H1 (cell line): ENCODE data around the gene ASAP2. TPM values are rescaled to one million over a fixed set of nuclear protein-coding genes. Genes with fewer than 3 reads are reported as not detected.

Experiments used
- CTCF ChIA-PET: fragments of 300-600 bp; sonication (Branson Sonifier 250); formaldehyde crosslinking; loops from one replicate; lab custom pipeline; 2021; ENCODE audit not compliant: partially characterized antibody; lab: Charles Lee
- POLR2A ChIA-PET: fragments of 300-600 bp; sonication (Branson Sonifier 250); formaldehyde crosslinking; loops from one replicate; lab custom pipeline; 2021; ENCODE audit warnings: inconsistent platforms; ENCODE audit not compliant: partially characterized antibody; lab: Charles Lee
- DNase-seq, 2 experiments: peaks; one replicate each; pipeline versions ENCODE4 v3.0.0 to v3.0.0-alpha.2; 2010 to 2022; ENCODE audit warnings: low spot score in 2 of 2, low read depth in 1 of 2, mixed read lengths in 1 of 2
- FAIRE-seq: peaks from 2 replicates; lab custom pipeline; 2011; peaks lifted over from hg19 to GRCh38; lab: Jason Lieb, UNC
- H2AFZ ChIP-seq: 2 replicates; pipeline ENCODE4 v1.8.1; 2012; ENCODE audit warnings: low read length, inconsistent platforms
- H2AK5ac ChIP-seq: 2 replicates; pipeline ENCODE4 v1.6.1; 2013; ENCODE audit warnings: low read depth, low read length
- H2BK120ac ChIP-seq: replicated peaks from 2 replicates; pipeline ENCODE3; 2013; ENCODE audit warnings: low read depth, low read length, inconsistent platforms
- H2BK12ac ChIP-seq: 2 replicates; pipeline ENCODE4 v1.6.1; 2013; ENCODE audit warnings: low read depth, low read length
- H2BK15ac ChIP-seq: 2 replicates; pipeline ENCODE4 v1.6.1; 2013; ENCODE audit warnings: low read length
- H2BK20ac ChIP-seq: 2 replicates; pipeline ENCODE4 v1.6.1; 2013; ENCODE audit warnings: low read length
- H2BK5ac ChIP-seq: 2 replicates; pipeline ENCODE4 v1.6.1; 2013; ENCODE audit warnings: low read depth, low read length
- H3K14ac ChIP-seq: 2 replicates; pipeline ENCODE4 v1.6.1; 2013; ENCODE audit warnings: inconsistent platforms; ENCODE audit not compliant: insufficient read length
- H3K18ac ChIP-seq: 2 replicates; pipeline ENCODE4 v1.6.1; 2013; ENCODE audit warnings: low read length; ENCODE audit errors: extremely low read depth
- H3K23ac ChIP-seq: 2 replicates; pipeline ENCODE4 v1.6.1; 2013; ENCODE audit warnings: inconsistent platforms; ENCODE audit not compliant: insufficient read length
- H3K23me2 ChIP-seq: 2 replicates; pipeline ENCODE4 v1.6.1; 2013; ENCODE audit warnings: low read depth, low read length
- H3K27ac ChIP-seq: 2 replicates; pipeline ENCODE4 v1.6.1; 2011; ENCODE audit warnings: low read depth, low read length, inconsistent platforms
- H3K27me3 ChIP-seq, 4 experiments: replicated peaks in 1 of 4; 1 replicate in 1 of 4; 2 replicates in 3 of 4; pipeline versions ENCODE4 v1.6.1 to v1.8.1; 2011 to 2013; ENCODE audit warnings: low read length in 3 of 4, mild to moderate bottlenecking in 3 of 4, inconsistent platforms in 2 of 4, mixed read lengths in 2 of 4, moderate library complexity in 1 of 4; ENCODE audit not compliant: control insufficient read depth in 3 of 4, insufficient read depth in 3 of 4; ENCODE audit errors: extremely low read depth in 1 of 4
- H3K36me3 ChIP-seq, 4 experiments: 2 replicates each; pipeline versions ENCODE4 v1.6.1 to v1.8.1; 2011 to 2013; ENCODE audit warnings: mild to moderate bottlenecking in 4 of 4, low read length in 3 of 4, moderate library complexity in 2 of 4, control low read depth in 1 of 4, inconsistent platforms in 1 of 4; ENCODE audit not compliant: insufficient read depth in 4 of 4, control insufficient read depth in 2 of 4
- H3K4ac ChIP-seq: replicated peaks from 2 replicates; pipeline ENCODE3; 2013; ENCODE audit warnings: low read length, low read depth, mixed read lengths, inconsistent platforms; ENCODE audit not compliant: insufficient read length
- H3K4me1 ChIP-seq, 4 experiments: replicated peaks in 1 of 4; 1 replicate in 1 of 4; 2 replicates in 3 of 4; pipeline versions ENCODE4 v1.6.1 to v1.8.1; 2011 to 2013; ENCODE audit warnings: low read length in 3 of 4, inconsistent platforms in 2 of 4, mixed read lengths in 1 of 4; ENCODE audit not compliant: insufficient read depth in 4 of 4, control insufficient read depth in 3 of 4
- H3K4me2 ChIP-seq, 2 experiments: 2 replicates each; pipeline versions ENCODE4 v1.6.1 to v1.8.1; 2011 to 2013; ENCODE audit warnings: low read depth in 2 of 2, low read length in 2 of 2, control low read depth in 1 of 2, inconsistent platforms in 1 of 2, mild to moderate bottlenecking in 1 of 2; ENCODE audit not compliant: insufficient read depth in 1 of 2
- H3K4me3 ChIP-seq, 4 experiments: fragments of 200-600, 300-600 bp in 1 of 4; sonication (generic), shearing (Covaris generic), sonication (Bioruptor Twin) in 1 of 4; 2 replicates each; pipeline versions ENCODE4 v1.5.1 to v1.8.1; 2011 to 2016; ENCODE audit warnings: low read length in 4 of 4, low read depth in 3 of 4, control low read depth in 2 of 4, inconsistent platforms in 2 of 4, mild to moderate bottlenecking in 2 of 4, mixed read lengths in 1 of 4, moderate library complexity in 1 of 4; ENCODE audit not compliant: insufficient read depth in 2 of 4; ENCODE audit errors: extremely low read depth in 1 of 4
- H3K56ac ChIP-seq: replicated peaks from 2 replicates; pipeline ENCODE3; 2013; ENCODE audit warnings: low read depth, mild to moderate bottlenecking, mixed read lengths, low read length, inconsistent platforms; ENCODE audit not compliant: insufficient read length
- H3K79me1 ChIP-seq: 2 replicates; pipeline ENCODE4 v1.6.1; 2013; ENCODE audit warnings: low read depth, low read length, control low read depth
- H3K79me2 ChIP-seq, 2 experiments: 2 replicates each; pipeline versions ENCODE4 v1.6.1 to v1.8.1; 2012 to 2013; ENCODE audit warnings: low read length in 2 of 2, mild to moderate bottlenecking in 2 of 2, inconsistent platforms in 1 of 2; ENCODE audit not compliant: insufficient read depth in 2 of 2, control insufficient read depth in 1 of 2
- H3K9ac ChIP-seq, 4 experiments: replicated peaks in 1 of 4; 1 replicate in 1 of 4; 2 replicates in 3 of 4; pipeline versions ENCODE4 v1.6.1 to v1.8.1; 2011 to 2013; ENCODE audit warnings: low read depth in 3 of 4, low read length in 3 of 4, control low read depth in 2 of 4, mild to moderate bottlenecking in 2 of 4, moderate library complexity in 2 of 4, inconsistent platforms in 1 of 4; ENCODE audit errors: extremely low read depth in 1 of 4
- H3K9me3 ChIP-seq, 2 experiments: 2 replicates each; pipeline versions ENCODE4 v1.6.1 to v1.8.1; 2012 to 2013; ENCODE audit warnings: mild to moderate bottlenecking in 2 of 2, moderate library complexity in 2 of 2, control low read depth in 1 of 2, inconsistent platforms in 1 of 2, low read depth in 1 of 2, low read length in 1 of 2, mixed read lengths in 1 of 2; ENCODE audit not compliant: insufficient read depth in 2 of 2
- H4K20me1 ChIP-seq, 2 experiments: replicated peaks in 1 of 2; 2 replicates each; pipeline versions ENCODE3 to v1.8.1; 2011 to 2013; ENCODE audit warnings: inconsistent platforms in 2 of 2, low read length in 2 of 2, mild to moderate bottlenecking in 1 of 2; ENCODE audit not compliant: insufficient read depth in 2 of 2, control insufficient read depth in 1 of 2
- H4K5ac ChIP-seq: 2 replicates; pipeline ENCODE4 v1.6.1; 2013; ENCODE audit warnings: low read length, low read depth, mixed read lengths, inconsistent platforms; ENCODE audit not compliant: insufficient read length
- H4K8ac ChIP-seq: 2 replicates; pipeline ENCODE4 v1.8.0; 2013; ENCODE audit warnings: mild to moderate bottlenecking, moderate library complexity, low read length, inconsistent platforms; ENCODE audit not compliant: insufficient read depth; ENCODE audit errors: extremely low read depth
- H4K91ac ChIP-seq: replicated peaks from 2 replicates; pipeline ENCODE3; 2013; ENCODE audit warnings: low read length, mixed read lengths, inconsistent platforms; ENCODE audit not compliant: insufficient read length
- CREB1 ChIP-seq: IDR thresholded peaks from 2 replicates; pipeline ENCODE4 v1.6.1; 2012; ENCODE audit warnings: inconsistent platforms
- CTBP2 ChIP-seq: IDR thresholded peaks from 2 replicates; pipeline ENCODE4 v1.7.0; 2011; ENCODE audit warnings: borderline replicate concordance, mild to moderate bottlenecking, moderate library complexity, mixed read lengths, low read length; ENCODE audit not compliant: insufficient read depth, insufficient read length
- HDAC2 ChIP-seq, 2 experiments: fragments of 300-600 bp in 1 of 2; sonication (generic) in 1 of 2; IDR thresholded peaks; 2 replicates each; pipeline ENCODE4 v1.6.1; 2011 to 2012; ENCODE audit warnings: low read depth in 2 of 2, low read length in 2 of 2, mild to moderate bottlenecking in 2 of 2, moderate library complexity in 2 of 2, borderline replicate concordance in 1 of 2, inconsistent platforms in 1 of 2
- JUN ChIP-seq: IDR thresholded peaks from 2 replicates; pipeline ENCODE4 v1.6.1; 2011; ENCODE audit warnings: low read depth, mild to moderate bottlenecking, improper control_type of control experiment, low read length
- PHF8 ChIP-seq: fragments of 200-600 bp; sonication (generic); conservative IDR thresholded peaks from 2 replicates; pipeline ENCODE4 v1.7.1; 2012; ENCODE audit warnings: low read depth, mild to moderate bottlenecking, inconsistent platforms, low read length, moderate library complexity
- RBBP5 ChIP-seq: IDR thresholded peaks from 2 replicates; pipeline ENCODE4 v1.7.1; 2012; ENCODE audit warnings: low read depth, mild to moderate bottlenecking, inconsistent platforms, low read length, moderate library complexity, borderline replicate concordance
- TAF7 ChIP-seq: optimal IDR thresholded peaks from 2 replicates; pipeline ENCODE3; 2011; ENCODE audit warnings: low read depth, mild to moderate bottlenecking, inconsistent platforms, low read length, moderate library complexity, borderline replicate concordance
- WGBS, 2 experiments: shearing (Covaris generic) in 1 of 2; methylation state at CpG; one replicate each; pipeline versions ENCODE4 v1.1.6 to v1.1.7; 2013 to 2015; ENCODE audit warnings: low lambda C conversion rate in 2 of 2, mixed read lengths in 2 of 2, inconsistent platforms in 1 of 2, low coverage in 1 of 2, missing lambda C conversion rate in 1 of 2; ENCODE audit not compliant: insufficient replicate concordance in 2 of 2, insufficient coverage in 1 of 2, insufficient read length in 1 of 2; ENCODE audit errors: extremely low coverage in 1 of 2, missing lambda C conversion rate in 1 of 2; 5-methylcytosine and 5-hydroxymethylcytosine counted together
- polyA plus RNA-seq, 7 experiments: library from polyadenylated mRNA; depleted of rRNA in 3 of 7; stranded (reverse) in 5 of 7; unstranded in 2 of 7; fragments of >200 nt in 5 of 7; fragments of 200-250 nt in 2 of 7; gene quantifications; 1 replicate in 5 of 7; 2 replicates in 1 of 7; 4 replicates in 1 of 7; pipeline versions ENCODE4 v1.2.1 to v1.2.3, GENCODE V29; 2011 to 2013; ENCODE audit warnings: missing spikeins in 2 of 7, mixed read lengths in 2 of 7
- total RNA-seq: library from RNA; stranded (reverse); fragmentation: NEBNext Ultra II Directional; extraction: Animal tissue kit (Norgen Biotek cat#: 25700); gene quantifications from 2 replicates; pipeline ENCODE4 v1.2.1, GENCODE V29; 2021
- TF ChIP-seq, protein P1 (sequence below): IDR thresholded peaks from 2 replicates; pipeline ENCODE4 v1.6.1; 2012; ENCODE audit warnings: inconsistent platforms
- TF ChIP-seq, protein P2 (sequence below): IDR thresholded peaks from 2 replicates; pipeline ENCODE4 v1.6.1; 2012; ENCODE audit warnings: inconsistent platforms

ASAP2 gene
- total and polyA plus RNA-seq, 2 of the 8 experiments (the other 6 are each of a cell fraction or from before 2014, with no cell fraction given), result 10.2 to 18.7 TPM

DNA sequence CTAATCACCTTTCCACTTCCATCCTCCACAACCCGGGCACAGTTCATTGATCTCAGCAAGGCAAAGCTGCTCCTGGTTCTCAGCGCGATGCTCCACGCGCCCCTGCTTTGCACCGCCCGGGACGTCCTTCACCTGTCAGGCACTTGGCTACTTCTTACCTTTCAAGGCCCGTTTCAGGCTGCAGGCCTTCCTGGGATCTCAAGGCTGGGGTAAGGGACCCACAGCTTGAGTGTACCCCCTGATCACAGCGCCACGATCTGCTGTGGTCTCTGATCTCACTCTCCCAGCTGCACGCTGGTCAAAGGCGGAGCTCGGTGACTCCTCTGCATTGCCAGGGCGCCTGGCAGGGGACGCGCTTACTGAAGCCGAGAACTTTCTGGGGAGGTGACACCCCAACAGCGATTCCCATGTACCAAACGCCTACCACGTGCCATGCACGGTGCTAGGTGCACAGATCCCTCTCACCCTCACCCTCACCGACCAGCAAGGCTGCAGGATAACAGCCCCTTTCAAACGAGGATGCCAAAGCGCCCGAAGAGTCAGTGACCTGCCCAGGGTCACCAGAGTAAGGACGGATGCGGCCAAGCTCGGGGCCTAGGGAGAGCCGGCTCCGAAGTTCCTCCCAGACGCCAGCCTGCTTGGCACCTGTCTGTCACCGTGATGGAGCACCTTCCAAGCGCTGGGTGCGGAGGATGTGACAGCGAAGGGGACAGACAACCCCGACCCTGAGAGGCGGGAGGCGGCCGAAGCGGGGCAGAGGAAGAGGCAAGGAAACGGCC, 215.9 kb downstream of the ASAP2 start:
- CTCF ChIA-PET, result interaction anchor here (1.2 to 2.2 kb wide), 3 partner anchors 21 to 282 kb away, joined by 3 to 6 read pairs (median 4); no protein-coding TSS in a partner anchor
- Histone ChIP-seq H3K79me2 (peaks cover 0 to 41% of the 10 kb centered on the region in 2 experiments; a peak in 3 of 4 replicates), H3K27ac (no peak overlapping the region)
- TF ChIP-seq JUN (no peak), HDAC2 (IDR thresholded peaks at IDR 0.05; ENCODE audit: borderline replicate concordance in 1 of 2, low read depth in 2 of 2, low read length in 2 of 2) (peak in 1 of 2 experiments; percentile 95; a peak in 2 of 4 replicates), PHF8 (peak; percentile 19; the same call in 1 of the 2 replicates), TAF7 (no peak), CREB1 (0 out of 2 replicates have a peak, but pooled peaks have one; percentile 6), CTBP2 (peak; percentile 82), RBBP5 (peak; percentile 24; the same call in 1 of the 2 replicates)
- TF ChIP-seq, protein P1, sequence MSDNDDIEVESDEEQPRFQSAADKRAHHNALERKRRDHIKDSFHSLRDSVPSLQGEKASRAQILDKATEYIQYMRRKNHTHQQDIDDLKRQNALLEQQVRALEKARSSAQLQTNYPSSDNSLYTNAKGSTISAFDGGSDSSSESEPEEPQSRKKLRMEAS, result peak; percentile 87
- TF ChIP-seq, protein P2, sequence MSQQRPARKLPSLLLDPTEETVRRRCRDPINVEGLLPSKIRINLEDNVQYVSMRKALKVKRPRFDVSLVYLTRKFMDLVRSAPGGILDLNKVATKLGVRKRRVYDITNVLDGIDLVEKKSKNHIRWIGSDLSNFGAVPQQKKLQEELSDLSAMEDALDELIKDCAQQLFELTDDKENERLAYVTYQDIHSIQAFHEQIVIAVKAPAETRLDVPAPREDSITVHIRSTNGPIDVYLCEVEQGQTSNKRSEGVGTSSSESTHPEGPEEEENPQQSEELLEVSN, result peak; percentile 81

More for the DNA sequence above, 215.9 kb downstream of the ASAP2 start:
- H2BK12ac ChIP-seq, result 0 out of 2 replicates have a peak overlapping the region, but pooled peaks have one; percentile 65
- peak overlapping the region; percentile 99 to 100 for H3K4me2 ChIP-seq
- peaks cover 12% of the 10 kb centered on the region for H3K23me2 ChIP-seq
- peaks cover 13% of the 10 kb centered on the region for H3K79me1 ChIP-seq
- H2BK15ac ChIP-seq, result no peak overlapping the region
- H2AK5ac ChIP-seq, result no peak overlapping the region; the same call in 1 of the 2 replicates
- peak overlapping the region; percentile 84 to 98 (median 96) for H3K4me3 ChIP-seq
- POLR2A ChIA-PET, result interaction anchor here (0.6 to 3.3 kb wide), 6 partner anchors 10 to 664 kb away, joined by 3 to 12 read pairs (median 4); partner anchors contain the start of gene YWHAQ
- no peak overlapping the region for H2BK20ac ChIP-seq
- no peak overlapping the region for H2BK5ac ChIP-seq
- 8% methylated on average over 41 of the region's 42 CpGs; no CpG with 5 or more reads in 1 of the 2 experiments for WGBS, 2 experiments
- FAIRE-seq (no peak), DNase-seq (peak in 1 of 2 experiments; percentile 72)
- peak overlapping the region; percentile 98 for H2AFZ ChIP-seq
- H3K4ac ChIP-seq, result no peak overlapping the region
- no peak overlapping the region for H3K56ac ChIP-seq
- H2BK120ac ChIP-seq, result no peak overlapping the region
- H4K8ac ChIP-seq, result peak overlapping the region; percentile 11
- no peaks in the 10 kb centered on the region for H3K9me3 ChIP-seq
- H3K36me3 ChIP-seq, result no peaks in the 10 kb centered on the region
- H3K18ac ChIP-seq, result no peak overlapping the region
- H4K91ac ChIP-seq, result no peak overlapping the region
- H3K4me1 ChIP-seq, result peaks cover 5 to 14% (median 8%) of the 10 kb centered on the region in 4 experiments; a peak in 6 of 7 replicates
- peak overlapping the region in 1 of 4 experiments; percentile 13; a peak in 5 of 7 replicates for H3K9ac ChIP-seq
- H3K23ac ChIP-seq, result no peak overlapping the region
- H3K14ac ChIP-seq, result no peak overlapping the region
- peaks cover 3 to 4% of the 10 kb centered on the region in 2 experiments for H4K20me1 ChIP-seq
- H4K5ac ChIP-seq, result no peak overlapping the region
- peaks cover 0 to 9% (median 4%) of the 10 kb centered on the region in 4 experiments; a peak in 4 of 7 replicates for H3K27me3 ChIP-seq
